ENCODE results near the gene PRRT4.
A peak's percentile ranks its signal among the peaks of the same experiment; 100 is the strongest.

Gene PRRT4

DNA sequence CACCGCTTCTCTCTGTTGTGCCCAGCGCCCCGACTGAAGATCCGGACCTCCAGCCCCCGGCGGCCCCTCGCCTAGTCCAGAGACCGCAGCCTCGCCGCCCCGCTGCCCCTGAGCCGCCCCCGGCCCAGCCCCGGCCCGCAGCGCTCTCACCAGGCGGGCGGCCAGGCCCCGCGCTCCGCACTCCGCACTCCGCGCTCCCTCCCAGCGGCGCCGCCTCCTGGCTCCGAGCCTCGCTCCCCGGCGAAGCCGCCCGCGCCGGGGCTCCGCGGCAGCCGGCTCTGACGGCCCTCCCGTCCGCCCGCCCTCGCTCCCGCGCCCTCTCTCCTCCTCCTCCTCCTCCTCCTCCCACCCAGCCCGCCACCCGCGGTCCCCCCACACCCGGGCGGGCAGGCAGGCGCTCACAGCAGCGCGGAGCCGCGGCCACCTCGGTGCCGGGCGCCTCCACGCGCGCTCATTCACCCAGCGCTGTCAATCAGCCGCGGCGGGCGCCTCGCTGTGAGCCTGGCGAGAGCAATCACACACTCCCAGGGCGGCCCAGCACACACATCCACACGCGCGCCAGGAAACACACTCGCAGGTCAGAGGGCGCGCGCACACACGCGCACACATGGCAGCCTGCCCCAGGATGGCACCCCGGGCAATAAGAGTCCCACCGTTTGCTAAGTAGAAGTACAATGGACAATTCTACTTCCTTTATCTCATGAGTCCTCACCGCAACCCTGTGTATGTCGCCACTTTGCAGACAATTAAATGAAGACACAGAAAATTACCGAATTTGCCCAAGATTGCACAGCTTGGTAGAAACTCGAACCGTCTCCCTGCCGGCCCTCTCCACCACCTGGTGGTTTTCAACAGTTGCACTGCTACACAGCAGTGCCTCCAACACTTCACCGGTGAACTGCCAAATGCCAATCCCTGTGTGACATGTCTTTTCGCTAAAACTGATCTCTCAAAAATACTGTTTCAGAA is at the start of gene PRRT4:
Gene PRRT4 (minus strand): TSS at position 280 of the 969 bp plus-strand sequence.
- DNase-seq: peak; percentile 47 to 48

DNA sequence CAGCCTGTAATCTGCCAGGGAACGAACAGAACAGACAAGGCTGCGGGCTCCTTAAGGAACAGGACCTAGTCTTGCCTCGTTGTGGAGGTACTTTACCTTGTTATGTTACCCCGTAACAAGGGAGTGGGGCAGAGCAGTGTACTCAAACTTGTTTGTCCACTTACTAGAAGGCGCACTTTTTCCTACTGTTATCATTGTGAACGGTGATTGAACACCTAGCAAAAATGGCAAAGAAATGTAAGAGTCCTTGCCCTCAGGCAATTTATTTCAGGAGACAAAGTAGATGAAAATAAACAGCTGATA is 48.9 kb upstream of the PRRT4 start:
- DNase-seq: no peak

DNA sequence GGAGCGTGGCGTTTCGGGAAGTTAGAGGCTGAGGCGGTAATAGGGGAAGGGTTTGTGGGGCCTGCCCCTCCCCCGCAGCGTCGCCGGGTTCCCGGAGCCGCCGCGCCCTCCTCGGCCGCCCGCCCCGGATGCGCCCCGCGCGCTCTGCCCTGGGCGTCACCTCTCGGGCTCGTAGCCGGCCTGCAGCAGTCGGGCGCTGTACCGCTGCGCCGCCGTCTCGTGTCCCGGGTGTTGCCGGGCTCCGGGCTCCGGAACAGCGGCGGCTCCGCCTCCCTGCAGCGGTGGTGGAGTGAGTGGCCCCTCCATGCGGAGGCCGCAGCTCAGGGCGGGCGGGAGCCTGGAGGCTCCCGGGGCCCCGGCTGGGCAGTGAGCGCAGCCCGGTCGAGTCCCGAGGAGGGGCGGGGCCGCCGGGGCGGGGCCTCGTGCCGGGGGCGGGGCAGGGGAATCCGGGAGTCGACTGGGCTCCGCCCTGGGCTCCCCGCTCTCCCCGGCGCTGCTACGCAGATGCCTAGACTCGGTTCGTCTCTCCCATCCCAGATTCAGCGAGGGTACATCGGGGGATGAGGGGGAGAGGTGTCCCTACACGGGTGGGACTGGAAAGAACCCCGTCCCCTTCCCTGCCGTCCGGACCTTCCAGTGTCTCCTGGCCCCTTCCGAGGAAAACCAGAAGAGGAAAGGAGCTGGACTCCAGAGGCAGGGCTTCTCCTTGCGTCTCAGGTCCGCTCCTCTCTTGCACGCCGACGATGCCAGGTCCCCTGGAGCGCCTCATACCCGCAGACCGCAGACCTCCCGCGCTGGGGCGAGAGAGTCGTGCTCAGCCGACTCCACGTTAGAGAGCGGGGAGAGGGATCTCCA is 48.3 kb upstream of the PRRT4 start, which contains the start of gene IMPDH1:
Gene IMPDH1 (minus strand): TSS at position 387 of the 855 bp plus-strand sequence. CDS start 81 bp downstream, at position 306.
- peak; percentile 78 to 80 for DNase-seq

- DNase-seq: no peak
Observed at GRCh38 chr7:128408709-128409595, 47.5 kb upstream of the PRRT4 start.

GRCh38 chr7:128407751-128408708 is 46.5 kb upstream of the PRRT4 start:
- no peak for DNase-seq

DNA sequence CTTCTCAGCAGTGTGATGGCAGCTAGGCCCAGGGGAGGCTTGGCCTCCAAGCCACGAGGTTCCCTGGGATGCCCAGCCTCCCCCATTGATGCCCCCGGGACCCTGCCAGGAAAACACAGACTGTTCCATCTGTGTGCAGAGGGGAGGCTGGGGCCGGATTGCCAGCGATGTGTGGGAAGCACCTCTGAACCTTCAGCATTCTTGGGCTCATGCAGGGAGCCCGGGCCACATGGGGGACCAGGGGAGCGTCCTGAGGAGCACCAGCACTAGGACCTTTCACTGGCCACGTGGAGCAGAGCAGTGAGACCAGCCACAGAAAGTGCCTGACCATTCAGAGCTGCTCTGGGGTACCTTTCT is 45.7 kb upstream of the PRRT4 start:
- DNase-seq: no peak

GRCh38 chr7:128406314-128407232 is 45.1 kb upstream of the PRRT4 start:
- no peak for DNase-seq

- DNase-seq: peak; percentile 50 to 56
Observed at GRCh38 chr7:128405471-128406313, 44.2 kb upstream of the PRRT4 start.

DNA sequence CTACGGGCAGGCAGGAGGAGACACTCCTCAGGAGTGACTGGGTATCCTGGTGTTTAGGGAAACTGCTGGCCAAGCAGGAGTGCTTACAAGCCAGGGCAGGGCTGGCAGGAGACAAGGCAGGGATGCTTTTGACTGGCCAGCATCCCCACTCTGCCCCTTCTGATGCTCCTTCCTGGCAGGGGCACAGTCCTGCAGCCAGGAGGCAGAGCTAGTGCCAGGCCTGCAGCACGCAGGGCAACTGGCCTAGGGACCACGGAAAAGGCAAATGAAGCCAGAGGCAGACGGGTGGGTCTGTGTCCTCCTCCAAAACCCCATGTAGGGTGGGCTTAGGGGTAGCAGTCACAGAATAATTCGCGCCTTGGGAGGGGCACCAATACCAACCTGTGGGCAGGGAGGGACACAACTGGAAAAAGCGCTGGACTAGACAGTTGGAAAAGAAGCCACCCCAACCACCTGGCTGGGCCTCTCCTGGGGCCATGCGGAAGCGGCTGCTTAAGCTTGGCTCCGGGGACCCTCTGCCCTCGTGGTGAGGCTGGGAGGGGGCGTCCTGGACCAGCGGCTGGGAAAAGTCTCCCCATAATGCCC is 43.5 kb upstream of the PRRT4 start:
- DNase-seq: no peak

GRCh38 chr7:128404143-128404681 is 42.7 kb upstream of the PRRT4 start:
- DNase-seq: no peak

GRCh38 chr7:128403676-128404075 is 42.2 kb upstream of the PRRT4 start:
- no peak for DNase-seq

- DNase-seq: no peak
Observed at GRCh38 chr7:128402356-128402755, 40.9 kb upstream of the PRRT4 start.

DNA sequence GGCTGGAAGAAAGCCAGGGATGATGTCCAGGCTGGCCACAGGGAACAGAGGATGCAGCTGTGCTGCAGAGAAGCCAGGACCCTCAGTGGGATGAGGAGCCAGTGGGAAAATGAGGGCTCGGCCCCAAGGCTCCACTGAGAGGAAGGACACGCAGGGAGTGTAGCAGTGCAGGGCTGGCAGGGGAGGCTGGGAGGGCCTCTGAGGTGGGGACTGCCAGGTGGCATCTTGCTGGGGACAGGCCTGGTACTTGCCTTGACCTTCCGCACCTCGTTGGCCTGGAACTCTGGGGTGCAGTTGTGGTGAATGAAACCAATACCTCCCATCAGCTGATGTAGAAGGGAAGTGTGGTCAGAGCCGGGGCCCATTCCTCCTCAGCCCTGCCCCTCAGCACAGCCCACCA is 39.1 kb upstream of the PRRT4 start:
- no peak for DNase-seq

GRCh38 chr7:128399991-128400390 is 38.5 kb upstream of the PRRT4 start:
- DNase-seq: no peak

DNA sequence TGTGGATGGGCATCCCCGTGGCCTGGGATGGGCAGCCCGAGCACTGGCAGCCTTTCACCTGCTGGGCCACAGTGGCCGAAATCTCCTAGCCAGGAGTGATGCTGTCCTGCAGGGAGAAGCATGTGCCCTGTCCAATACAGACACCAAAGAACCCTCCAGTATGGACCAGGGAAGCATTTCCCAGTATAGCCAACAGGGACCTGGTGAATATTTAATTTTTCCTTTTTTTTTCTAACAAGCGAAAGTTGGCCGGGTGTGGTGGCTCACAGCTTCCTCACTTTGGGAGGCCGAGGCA is 37.3 kb upstream of the PRRT4 start:
- no peak for DNase-seq

DNA sequence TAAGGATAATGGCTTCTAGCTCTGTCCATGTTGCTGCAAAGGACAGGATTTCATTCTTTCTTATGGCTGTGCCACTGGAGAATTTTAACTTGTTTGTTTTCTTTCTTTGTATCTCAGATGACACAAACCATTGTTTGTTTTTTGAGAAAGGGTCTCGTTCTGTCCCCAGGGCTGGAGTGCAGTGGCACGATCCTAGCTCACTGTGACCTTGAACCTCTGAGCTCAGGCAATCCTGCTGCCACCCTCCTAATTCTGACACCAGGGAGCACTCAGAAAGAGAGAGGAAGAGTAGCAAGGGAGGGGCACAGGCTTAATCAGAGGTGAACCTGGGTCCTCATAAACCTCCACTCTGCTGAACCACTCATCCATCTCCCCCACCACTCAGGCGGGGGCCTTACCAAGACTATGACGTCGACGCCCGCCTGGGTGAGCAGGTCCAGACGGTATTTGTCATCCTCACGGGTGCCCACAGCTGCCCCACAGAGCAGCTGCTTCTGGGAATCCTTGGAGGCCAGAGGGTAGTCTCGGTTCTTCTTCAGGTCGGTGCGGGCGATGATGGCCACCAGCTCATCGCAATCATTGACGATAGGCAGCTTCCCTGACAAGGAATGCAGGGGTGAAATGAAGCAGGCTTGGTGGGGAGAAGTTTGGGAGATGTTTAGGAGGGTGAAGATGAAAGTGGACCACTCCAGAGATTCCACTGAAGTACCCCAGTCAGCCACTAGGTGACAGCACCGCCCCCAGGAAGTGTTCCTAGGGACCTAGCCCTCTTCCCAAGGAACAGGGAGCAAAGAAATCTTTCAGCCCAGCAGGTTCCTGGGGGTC is 36.7 kb upstream of the PRRT4 start:
- peak in 1 of 2 experiments; percentile 29 for DNase-seq

- no peak for DNase-seq
Observed at GRCh38 chr7:128396357-128396756, 34.9 kb upstream of the PRRT4 start.

- DNase-seq: no peak
Observed at GRCh38 chr7:128395748-128396147, 34.3 kb upstream of the PRRT4 start.

Data from activated CD4-positive, alpha-beta T cell treated with anti-CD3 and anti-CD28 coated beads, Interleukin-2, amount 50 U/mL, for 4 hours (primary cell).